IPS-15b (cell line): ENCODE results near the gene SLC6A8.
"Not testable (repeated sequence)": the region's sequence is repeated elsewhere in the genome, so short reads cannot be mapped to it uniquely, and the experiment has no call there.

Experiments
- H3K27me3 ChIP-seq: one replicate; pipeline ENCODE4 v1.6.1; 2013; ENCODE audit warnings: low read length; ENCODE audit not compliant: control insufficient read depth, insufficient read depth
- H3K36me3 ChIP-seq: one replicate; pipeline ENCODE4 v1.6.1; 2013; ENCODE audit warnings: low read length; ENCODE audit not compliant: control insufficient read depth, insufficient read depth
- H3K4me1 ChIP-seq: one replicate; pipeline ENCODE4 v1.6.1; 2013; ENCODE audit warnings: mild to moderate bottlenecking, low read length; ENCODE audit not compliant: control insufficient read depth, insufficient read depth
- H3K4me3 ChIP-seq: one replicate; pipeline ENCODE4 v1.5.1; 2013; ENCODE audit warnings: low read depth, low read length
- H3K9ac ChIP-seq: one replicate; pipeline ENCODE4 v1.6.1; 2013; ENCODE audit warnings: low read depth, mild to moderate bottlenecking, low read length
- H3K9me3 ChIP-seq: one replicate; pipeline ENCODE4 v1.6.1; 2013; ENCODE audit warnings: mild to moderate bottlenecking, low read length; ENCODE audit not compliant: control insufficient read depth, insufficient read depth

Gene SLC6A8

DNA sequence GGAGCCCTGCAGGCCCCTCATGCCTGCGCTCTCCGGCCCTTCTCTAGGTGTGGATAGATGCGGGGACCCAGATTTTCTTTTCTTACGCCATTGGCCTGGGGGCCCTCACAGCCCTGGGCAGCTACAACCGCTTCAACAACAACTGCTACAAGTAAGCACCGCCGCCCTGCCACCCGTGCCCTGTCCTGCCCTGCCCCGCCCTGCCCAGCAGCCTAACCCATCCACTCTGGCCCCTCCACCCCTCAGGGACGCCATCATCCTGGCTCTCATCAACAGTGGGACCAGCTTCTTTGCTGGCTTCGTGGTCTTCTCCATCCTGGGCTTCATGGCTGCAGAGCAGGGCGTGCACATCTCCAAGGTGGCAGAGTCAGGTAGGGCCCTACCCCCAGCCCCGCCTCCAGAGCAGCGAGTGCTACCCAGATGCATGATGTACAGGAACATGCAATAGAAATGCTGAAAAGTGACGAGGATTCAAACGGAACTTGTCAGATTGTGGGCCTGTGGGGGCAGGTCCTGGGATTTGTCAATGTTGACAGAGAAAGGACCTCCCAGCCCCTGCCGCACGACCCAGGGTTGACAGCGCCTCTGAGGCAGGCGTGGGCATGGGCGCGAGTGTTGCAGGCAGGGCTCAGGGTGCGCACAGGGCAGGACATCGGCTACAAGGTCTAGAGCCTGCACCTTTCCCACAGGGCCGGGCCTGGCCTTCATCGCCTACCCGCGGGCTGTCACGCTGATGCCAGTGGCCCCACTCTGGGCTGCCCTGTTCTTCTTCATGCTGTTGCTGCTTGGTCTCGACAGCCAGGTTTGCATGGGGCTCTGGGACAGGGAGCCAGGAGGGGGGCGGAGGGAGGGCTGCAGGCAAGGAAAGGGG is 5.7 kb downstream of the SLC6A8 start:
- Histone ChIP-seq H3K9me3 (no peaks in the 10 kb centered on the region), H3K4me3 (no peak overlapping the region), H3K4me1 (no peaks in the 10 kb centered on the region), H3K9ac (no peak overlapping the region), H3K36me3 (peaks cover 29% of the 10 kb centered on the region), H3K27me3 (no peaks in the 10 kb centered on the region)

DNA sequence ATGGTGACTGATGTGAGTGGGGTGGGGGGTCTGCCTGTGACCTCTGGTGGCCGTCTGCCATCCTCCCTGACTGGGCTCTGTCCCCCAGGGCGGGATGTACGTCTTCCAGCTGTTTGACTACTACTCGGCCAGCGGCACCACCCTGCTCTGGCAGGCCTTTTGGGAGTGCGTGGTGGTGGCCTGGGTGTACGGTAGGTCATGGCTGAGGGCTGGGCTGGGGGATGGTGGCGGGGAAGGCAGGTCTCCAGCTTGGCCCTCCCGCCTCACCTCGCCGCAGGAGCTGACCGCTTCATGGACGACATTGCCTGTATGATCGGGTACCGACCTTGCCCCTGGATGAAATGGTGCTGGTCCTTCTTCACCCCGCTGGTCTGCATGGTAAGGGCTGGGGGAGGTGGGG is 6.5 kb downstream of the SLC6A8 start:
- H3K36me3 ChIP-seq, result peaks cover 29% of the 10 kb centered on the region
- H3K4me1 ChIP-seq, H3K4me3 ChIP-seq, H3K9ac ChIP-seq, H3K9me3 ChIP-seq, H3K27me3 ChIP-seq: not testable (repeated sequence)

DNA sequence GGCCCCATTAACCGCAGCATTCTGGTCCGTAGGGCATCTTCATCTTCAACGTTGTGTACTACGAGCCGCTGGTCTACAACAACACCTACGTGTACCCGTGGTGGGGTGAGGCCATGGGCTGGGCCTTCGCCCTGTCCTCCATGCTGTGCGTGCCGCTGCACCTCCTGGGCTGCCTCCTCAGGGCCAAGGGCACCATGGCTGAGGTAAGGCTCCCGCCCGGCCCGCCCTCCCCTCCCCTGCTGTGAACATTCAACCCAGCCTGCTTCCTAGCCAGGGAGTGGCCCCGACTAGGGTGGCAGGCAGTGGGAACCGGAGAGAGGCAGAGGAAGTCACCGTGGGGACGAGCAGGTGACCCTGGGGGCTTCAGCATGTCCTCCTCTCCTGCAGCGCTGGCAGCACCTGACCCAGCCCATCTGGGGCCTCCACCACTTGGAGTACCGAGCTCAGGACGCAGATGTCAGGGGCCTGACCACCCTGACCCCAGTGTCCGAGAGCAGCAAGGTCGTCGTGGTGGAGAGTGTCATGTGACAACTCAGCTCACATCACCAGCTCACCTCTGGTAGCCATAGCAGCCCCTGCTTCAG is 7.1 kb downstream of the SLC6A8 start:
- no peak overlapping the region for H3K9ac ChIP-seq
- no peaks in the 10 kb centered on the region for H3K9me3 ChIP-seq
- peaks cover 29% of the 10 kb centered on the region for H3K36me3 ChIP-seq
- no peaks in the 10 kb centered on the region for H3K4me1 ChIP-seq
- no peak overlapping the region for H3K4me3 ChIP-seq
- H3K27me3 ChIP-seq, result no peaks in the 10 kb centered on the region

DNA sequence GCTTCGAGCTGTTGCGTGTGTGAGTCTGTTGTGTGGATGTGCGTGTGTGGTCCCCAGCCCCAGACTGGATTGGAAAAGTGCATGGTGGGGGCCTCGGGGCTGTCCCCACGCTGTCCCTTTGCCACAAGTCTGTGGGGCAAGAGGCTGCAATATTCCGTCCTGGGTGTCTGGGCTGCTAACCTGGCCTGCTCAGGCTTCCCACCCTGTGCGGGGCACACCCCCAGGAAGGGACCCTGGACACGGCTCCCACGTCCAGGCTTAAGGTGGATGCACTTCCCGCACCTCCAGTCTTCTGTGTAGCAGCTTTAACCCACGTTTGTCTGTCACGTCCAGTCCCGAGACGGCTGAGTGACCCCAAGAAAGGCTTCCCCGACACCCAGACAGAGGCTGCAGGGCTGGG is 8.4 kb downstream of the SLC6A8 start:
- Histone ChIP-seq H3K4me1 (no peaks in the 10 kb centered on the region), H3K4me3 (no peak overlapping the region), H3K27me3 (no peaks in the 10 kb centered on the region), H3K9ac (no peak overlapping the region), H3K9me3 (no peaks in the 10 kb centered on the region), H3K36me3 (peaks cover 24% of the 10 kb centered on the region)

DNA sequence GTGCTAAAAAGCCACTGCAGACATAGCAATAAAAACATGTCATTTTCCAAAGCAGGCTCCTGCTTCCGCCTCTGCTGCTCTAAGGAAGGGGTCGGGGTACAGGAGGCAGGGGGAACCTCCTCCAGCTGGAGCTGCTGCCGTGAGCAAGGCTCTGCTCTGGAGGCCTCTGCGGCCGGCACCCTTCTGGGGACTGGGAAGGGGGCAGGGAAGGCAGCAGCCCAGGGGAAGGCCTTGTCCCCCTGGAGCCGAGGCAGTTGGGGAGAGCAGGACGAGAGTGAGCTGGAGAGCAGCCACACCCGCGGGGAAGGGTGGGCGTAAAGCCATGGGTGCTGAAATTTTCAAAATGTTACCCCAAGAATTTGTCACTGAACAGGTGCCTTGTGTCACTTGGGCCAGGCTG is 8.8 kb downstream of the SLC6A8 start:
- not testable (repeated sequence) for H3K9ac ChIP-seq, H3K27me3 ChIP-seq, H3K4me3 ChIP-seq, H3K9me3 ChIP-seq, H3K4me1 ChIP-seq
- H3K36me3 ChIP-seq, result peaks cover 25% of the 10 kb centered on the region

DNA sequence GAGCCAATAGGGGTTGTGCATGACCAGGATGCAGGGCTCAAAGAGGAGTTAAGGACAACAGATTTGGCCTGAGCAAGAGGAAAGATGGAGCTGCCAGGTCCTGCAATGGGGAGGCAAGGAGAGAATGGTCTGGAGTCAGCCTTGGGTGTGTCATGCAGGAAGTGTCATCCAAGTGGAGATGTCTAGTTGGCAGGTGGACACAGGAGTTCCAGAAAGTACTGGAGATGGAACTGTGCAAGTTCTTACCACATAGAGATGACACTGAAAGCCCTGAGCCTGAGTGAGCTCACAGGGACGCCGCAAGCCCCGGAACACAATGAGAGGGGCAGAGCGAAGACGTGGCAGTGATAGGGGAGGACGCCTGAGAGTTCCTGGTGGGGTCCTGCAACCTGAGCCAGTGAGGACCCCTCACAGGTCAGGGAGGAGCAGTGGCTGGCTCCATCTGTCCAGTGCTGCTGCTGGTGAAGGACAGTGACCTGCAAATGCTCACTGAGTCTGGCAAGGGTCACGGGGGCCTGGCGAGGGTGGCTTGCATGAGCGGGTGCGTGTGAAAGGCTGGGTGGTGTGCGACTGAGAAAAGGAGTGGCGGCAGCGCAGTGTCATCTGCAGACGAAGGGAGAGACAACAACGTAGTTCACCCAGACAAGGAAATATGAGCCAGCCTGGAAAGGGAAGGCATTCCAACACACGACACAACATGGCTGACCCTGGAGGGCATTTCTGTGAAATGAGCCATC is 9.4 kb downstream of the SLC6A8 start:
- H3K36me3 ChIP-seq, result peaks cover 26% of the 10 kb centered on the region
- not testable (repeated sequence) for H3K4me1 ChIP-seq, H3K4me3 ChIP-seq, H3K9me3 ChIP-seq, H3K9ac ChIP-seq, H3K27me3 ChIP-seq

DNA sequence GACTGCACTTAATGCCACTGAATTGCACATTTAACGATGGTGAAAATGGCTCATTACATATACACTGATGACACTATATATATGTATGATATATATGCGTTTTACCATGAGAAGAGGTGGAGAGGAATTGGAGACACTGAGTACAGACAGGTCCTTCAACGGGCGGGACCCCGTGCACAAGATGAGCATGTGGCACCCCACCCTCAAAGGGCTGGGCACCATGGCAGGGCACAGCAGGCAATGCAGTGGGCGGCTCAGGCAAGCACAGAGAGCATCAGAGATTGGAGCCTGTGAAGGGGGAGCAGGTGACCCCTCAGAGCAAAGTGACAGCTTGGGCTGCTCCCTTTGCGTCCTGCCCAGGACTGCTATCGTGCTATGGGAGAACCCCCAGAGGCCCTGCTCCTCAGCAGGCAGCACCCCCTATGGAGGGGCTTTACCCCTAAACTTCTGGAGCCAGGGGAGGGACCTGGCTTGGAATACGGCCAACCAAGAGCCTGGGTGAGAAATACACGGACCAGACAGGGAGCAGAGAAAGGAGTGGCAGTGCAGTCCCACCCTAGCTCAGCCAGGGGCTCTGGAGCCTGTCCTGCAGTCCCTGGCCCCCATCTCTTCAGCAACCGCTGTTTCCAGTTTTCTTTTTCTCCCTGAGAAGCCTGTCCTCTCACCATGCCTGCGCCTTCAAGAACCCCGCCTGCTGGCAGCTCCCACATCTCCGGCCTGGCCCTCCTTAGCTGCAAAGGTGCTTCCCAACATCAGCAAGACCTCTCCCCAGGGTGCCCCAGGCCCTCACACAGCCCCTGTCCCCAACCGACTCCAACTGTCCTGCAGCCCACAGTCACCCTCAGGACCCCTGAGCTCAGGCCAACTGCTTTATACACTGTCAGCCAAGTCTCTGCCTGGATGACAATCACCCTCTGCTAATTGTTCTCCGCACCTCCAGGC is 10.5 kb downstream of the SLC6A8 start:
- no peak overlapping the region for H3K9ac ChIP-seq
- peaks cover 24% of the 10 kb centered on the region for H3K36me3 ChIP-seq

DNA sequence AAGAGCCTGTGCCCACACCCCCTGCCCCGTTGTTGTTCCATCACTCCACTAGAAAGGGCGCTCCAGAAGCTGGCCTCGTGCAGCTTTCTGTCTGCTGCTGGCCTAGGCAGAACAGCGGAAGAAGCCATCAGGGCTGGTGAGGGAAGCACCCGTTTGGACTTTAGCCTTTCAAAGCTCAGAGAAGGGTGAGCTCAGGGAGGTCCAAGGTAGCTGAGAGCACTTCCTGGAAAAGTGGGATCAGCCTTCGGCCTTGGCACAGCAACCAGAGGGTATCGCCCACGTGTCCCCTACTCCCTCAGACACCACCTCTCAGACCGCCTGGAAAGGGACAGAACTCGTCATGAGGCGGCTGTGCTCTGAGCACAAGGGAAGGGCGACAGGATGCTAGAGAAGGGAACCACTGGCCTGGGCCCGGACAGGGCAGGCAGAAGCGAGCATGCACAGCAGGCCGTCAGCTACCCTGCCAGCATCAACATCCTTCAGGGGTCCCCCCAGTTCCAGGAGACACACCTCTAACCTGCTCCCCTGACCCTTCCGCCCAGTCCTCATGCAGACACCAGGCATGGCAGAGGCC is 11.6 kb downstream of the SLC6A8 start:
- H3K4me3 ChIP-seq, H3K4me1 ChIP-seq, H3K9ac ChIP-seq, H3K9me3 ChIP-seq, H3K27me3 ChIP-seq: not testable (repeated sequence)
- peaks cover 24% of the 10 kb centered on the region for H3K36me3 ChIP-seq

More for the DNA sequence above, 10.5 kb downstream of the SLC6A8 start:
- no peak overlapping the region for H3K4me3 ChIP-seq
- no peaks in the 10 kb centered on the region for H3K9me3 ChIP-seq
- no peaks in the 10 kb centered on the region for H3K4me1 ChIP-seq
- no peaks in the 10 kb centered on the region for H3K27me3 ChIP-seq

DNA sequence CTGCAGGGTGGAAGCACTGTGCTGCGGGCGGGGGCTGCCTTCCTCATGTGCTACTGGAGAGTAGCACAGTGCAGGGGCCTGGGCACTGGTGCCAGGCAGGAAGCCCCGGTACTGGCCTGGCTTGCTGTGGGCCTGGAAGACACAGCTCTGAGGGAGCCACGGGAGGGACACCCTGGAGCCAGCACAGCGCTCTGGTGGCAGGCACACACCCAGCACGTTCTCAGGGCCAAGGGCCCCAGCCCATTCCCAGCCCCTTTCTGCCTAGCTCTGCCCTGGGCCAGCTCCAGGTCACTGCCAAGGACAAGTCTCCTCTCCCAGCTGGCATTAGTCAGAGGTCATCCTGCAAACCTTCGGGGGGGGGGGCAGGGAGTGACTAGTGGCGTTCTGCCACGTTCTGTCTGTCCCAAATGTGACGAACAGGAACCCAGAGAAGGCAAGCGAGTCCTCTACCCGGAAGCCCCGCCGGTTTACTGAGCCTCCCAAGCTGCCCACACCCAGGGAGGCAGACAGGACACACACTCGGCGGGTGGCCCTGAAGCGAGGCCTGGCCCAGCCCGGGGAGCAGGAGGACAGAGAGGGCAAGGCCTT is 12.2 kb downstream of the SLC6A8 start:
- not testable (repeated sequence) for H3K27me3 ChIP-seq, H3K9ac ChIP-seq, H3K9me3 ChIP-seq, H3K4me3 ChIP-seq, H3K4me1 ChIP-seq
- peaks cover 21% of the 10 kb centered on the region for H3K36me3 ChIP-seq

DNA sequence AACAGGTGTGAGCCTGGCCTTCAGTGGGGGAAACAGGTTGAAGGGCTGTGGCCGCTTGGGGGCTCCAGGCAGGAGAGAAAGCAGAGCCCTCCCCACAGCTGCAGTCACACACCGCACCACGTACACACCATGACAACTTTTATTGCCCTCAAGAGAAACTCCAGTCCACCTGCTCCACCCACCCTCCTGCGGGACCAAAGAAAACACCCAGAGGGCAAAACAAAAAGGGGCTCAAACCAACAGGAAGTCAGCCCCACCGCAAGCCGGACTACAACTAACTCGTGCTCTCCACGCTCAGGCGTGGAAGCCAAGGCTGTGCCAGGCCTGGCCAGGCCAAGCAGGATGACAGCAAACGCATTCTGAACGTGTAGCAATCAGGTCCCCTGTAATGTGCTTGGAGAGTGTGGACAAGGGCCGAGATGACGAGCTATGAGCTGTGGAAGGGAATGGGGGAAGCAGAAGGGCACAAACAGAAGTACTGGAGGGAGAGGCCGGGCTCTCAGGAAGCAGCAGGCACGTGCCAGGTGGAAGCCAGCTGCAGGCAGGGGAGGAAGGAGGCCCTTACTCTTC is 12.7 kb downstream of the SLC6A8 start:
- Histone ChIP-seq H3K9me3 (no peaks in the 10 kb centered on the region), H3K36me3 (peaks cover 19% of the 10 kb centered on the region)

More for the DNA sequence above, 12.7 kb downstream of the SLC6A8 start:
- Histone ChIP-seq H3K4me3 (no peak overlapping the region), H3K27me3 (no peaks in the 10 kb centered on the region), H3K9ac (no peak overlapping the region), H3K4me1 (no peaks in the 10 kb centered on the region)
